HEK293 (cell line): ENCODE data around the gene PDE8B.

Source experiments
- CTCF ChIA-PET: fragments of 350-600 bp; formaldehyde crosslinking; extraction: SDS; loops from one replicate; lab custom pipeline; 2021; ENCODE audit warnings: antibody characterized with exemption; lab: Yijun Ruan, JAX
- POLR2A ChIA-PET: fragments of 300-600 bp; formaldehyde crosslinking; extraction: SDS; loops from one replicate; lab custom pipeline; 2020; ENCODE audit warnings: antibody characterized with exemption, inconsistent platforms; lab: Yijun Ruan, JAX
- H3K27ac ChIP-seq: fragments of 200-500 bp; sonication (Bioruptor generic); 2 replicates; pipeline ENCODE4 v1.5.1; 2014; ENCODE audit warnings: low read depth, low read length, control low read depth, inconsistent platforms; ENCODE audit errors: extremely low read depth
- H3K36me3 ChIP-seq, 2 experiments: fragments of 200-500 bp in 1 of 2; sonication (Bioruptor generic) in 1 of 2; 1 replicate in 1 of 2; 2 replicates in 1 of 2; pipeline ENCODE4 v1.5.1; 2014 to 2017; ENCODE audit warnings: inconsistent platforms in 2 of 2, low read length in 2 of 2; ENCODE audit not compliant: control insufficient read depth in 2 of 2, insufficient read depth in 1 of 2
- H3K4me1 ChIP-seq: fragments of 200-500 bp; sonication (Bioruptor generic); 2 replicates; pipeline ENCODE4 v1.5.1; 2014; ENCODE audit warnings: mild to moderate bottlenecking, low read length, inconsistent platforms; ENCODE audit not compliant: control insufficient read depth, insufficient read depth
- H3K4me3 ChIP-seq: 2 replicates; pipeline ENCODE4 v1.5.1; 2011; ENCODE audit warnings: low read depth, mild to moderate bottlenecking, control low read depth, low read length, moderate library complexity
- H3K9me3 ChIP-seq: fragments of 200-500 bp; sonication (Bioruptor generic); 2 replicates; pipeline ENCODE4 v1.5.1; 2014; ENCODE audit warnings: low read depth, low read length, inconsistent platforms; ENCODE audit not compliant: control insufficient read depth, insufficient read depth
- EGR2 ChIP-seq: fragments of 450-650 bp; formaldehyde crosslinking; IDR thresholded peaks from 2 replicates; pipeline ENCODE4 v1.5.1; 2016; ENCODE audit warnings: low read depth, missing biosample characterization, missing genetic modification characterization
- FEZF1 ChIP-seq: fragments of 450-650 bp; formaldehyde crosslinking; IDR thresholded peaks from 2 replicates; pipeline ENCODE4 v1.5.1; 2016; ENCODE audit warnings: missing biosample characterization, missing genetic modification characterization
- GFI1B ChIP-seq: fragments of 450-650 bp; formaldehyde crosslinking; IDR thresholded peaks from 2 replicates; pipeline ENCODE4 v1.5.1; 2016; ENCODE audit warnings: missing biosample characterization, missing genetic modification characterization
- GLI4 ChIP-seq: fragments of 450-650 bp; formaldehyde crosslinking; IDR thresholded peaks from 2 replicates; pipeline ENCODE4 v1.5.1; 2016; ENCODE audit warnings: missing biosample characterization, missing genetic modification characterization
- KLF1 ChIP-seq: fragments of 450-650 bp; formaldehyde crosslinking; IDR thresholded peaks from 2 replicates; pipeline ENCODE4 v1.5.1; 2016; ENCODE audit warnings: missing biosample characterization, missing genetic modification characterization
- KLF10 ChIP-seq: fragments of 450-650 bp; IDR thresholded peaks from 2 replicates; pipeline ENCODE4 v1.5.1; 2018; ENCODE audit warnings: missing biosample characterization, mild to moderate bottlenecking, missing genetic modification characterization
- KLF16 ChIP-seq: fragments of 450-650 bp; formaldehyde crosslinking; IDR thresholded peaks from 2 replicates; pipeline ENCODE4 v1.5.1; 2017; ENCODE audit warnings: missing biosample characterization, missing genetic modification characterization
- SCRT1 ChIP-seq: fragments of 450-650 bp; formaldehyde crosslinking; IDR thresholded peaks from 2 replicates; pipeline ENCODE4 v1.5.1; 2016; ENCODE audit warnings: missing biosample characterization, missing genetic modification characterization, borderline replicate concordance
- SETDB1 ChIP-seq: IDR thresholded peaks from one replicate; pipeline ENCODE4 v1.6.1; 2017; ENCODE audit warnings: mild to moderate bottlenecking, low read length, moderate library complexity, mixed read lengths; ENCODE audit not compliant: insufficient read length
- TCF7L2 ChIP-seq: IDR thresholded peaks from 2 replicates; pipeline ENCODE4 v1.6.1; 2011; ENCODE audit warnings: low read depth, mild to moderate bottlenecking, inconsistent platforms, low read length, moderate library complexity, borderline replicate concordance
- YY1 ChIP-seq: fragments of 450-650 bp; formaldehyde crosslinking; IDR thresholded peaks from 2 replicates; pipeline ENCODE4 v1.5.1; 2018; ENCODE audit warnings: missing biosample characterization, missing genetic modification characterization
- ZFP69B ChIP-seq: fragments of 450-650 bp; formaldehyde crosslinking; IDR thresholded peaks from 2 replicates; pipeline ENCODE4 v1.5.1; 2016; ENCODE audit warnings: missing biosample characterization, missing genetic modification characterization
- ZNF112 ChIP-seq: fragments of 450-650 bp; formaldehyde crosslinking; IDR thresholded peaks from 2 replicates; pipeline ENCODE4 v1.5.0; 2017; ENCODE audit warnings: missing biosample characterization, missing genetic modification characterization
- ZNF24 ChIP-seq: fragments of 450-650 bp; formaldehyde crosslinking; IDR thresholded peaks from 2 replicates; pipeline ENCODE4 v1.5.1; 2016; ENCODE audit warnings: missing biosample characterization, missing genetic modification characterization
- ZNF266 ChIP-seq: fragments of 450-650 bp; formaldehyde crosslinking; IDR thresholded peaks from 2 replicates; pipeline ENCODE4 v1.5.1; 2016; ENCODE audit warnings: missing biosample characterization, missing genetic modification characterization, low read depth
- ZNF341 ChIP-seq: fragments of 450-650 bp; formaldehyde crosslinking; IDR thresholded peaks from 2 replicates; pipeline ENCODE4; 2016; ENCODE audit warnings: low read depth, missing biosample characterization, missing genetic modification characterization
- ZNF366 ChIP-seq: fragments of 450-650 bp; formaldehyde crosslinking; conservative IDR thresholded peaks from 2 replicates; pipeline ENCODE4 v1.5.1; 2016; ENCODE audit warnings: missing biosample characterization, missing genetic modification characterization
- ZNF416 ChIP-seq: fragments of 450-650 bp; formaldehyde crosslinking; IDR thresholded peaks from 2 replicates; pipeline ENCODE4 v1.5.1; 2016; ENCODE audit warnings: missing biosample characterization, missing genetic modification characterization
- ZNF423 ChIP-seq: fragments of 450-650 bp; formaldehyde crosslinking; IDR thresholded peaks from 2 replicates; pipeline ENCODE4 v1.5.1; 2016; ENCODE audit warnings: missing biosample characterization, missing genetic modification characterization
- ZNF501 ChIP-seq: fragments of 450-650 bp; formaldehyde crosslinking; IDR thresholded peaks from 2 replicates; pipeline ENCODE4 v1.5.1; 2016; ENCODE audit warnings: missing biosample characterization, missing genetic modification characterization
- ZNF600 ChIP-seq: fragments of 450-650 bp; formaldehyde crosslinking; IDR thresholded peaks from 2 replicates; pipeline ENCODE4 v1.5.1; 2016; ENCODE audit warnings: missing biosample characterization, missing genetic modification characterization
- ZNF624 ChIP-seq: fragments of 450-650 bp; formaldehyde crosslinking; IDR thresholded peaks from 2 replicates; pipeline ENCODE4 v1.5.1; 2017; ENCODE audit warnings: missing biosample characterization, missing genetic modification characterization
- ZNF658 ChIP-seq: fragments of 450-650 bp; formaldehyde crosslinking; IDR thresholded peaks from 2 replicates; pipeline ENCODE4; 2016; ENCODE audit warnings: missing biosample characterization, missing genetic modification characterization
- ZNF664 ChIP-seq: fragments of 450-650 bp; formaldehyde crosslinking; IDR thresholded peaks from 2 replicates; pipeline ENCODE4 v1.5.1; 2016; ENCODE audit warnings: missing biosample characterization, missing genetic modification characterization
- TF ChIP-seq, protein P1 (sequence below): fragments of 450-650 bp; formaldehyde crosslinking; IDR thresholded peaks from 2 replicates; pipeline ENCODE4; 2016; ENCODE audit warnings: missing biosample characterization, missing genetic modification characterization
- TF ChIP-seq, protein P2 (sequence below): fragments of 450-650 bp; formaldehyde crosslinking; IDR thresholded peaks from 2 replicates; pipeline ENCODE4 v1.5.1; 2016; ENCODE audit warnings: missing biosample characterization, missing genetic modification characterization
- TF ChIP-seq, protein P3 (sequence below): fragments of 450-650 bp; formaldehyde crosslinking; IDR thresholded peaks from 2 replicates; pipeline ENCODE4 v1.5.1; 2016; ENCODE audit warnings: missing biosample characterization, missing genetic modification characterization
- TF ChIP-seq, protein P4 (sequence below): fragments of 450-650 bp; formaldehyde crosslinking; IDR thresholded peaks from 2 replicates; pipeline ENCODE4 v1.5.1; 2016; ENCODE audit warnings: missing biosample characterization, missing genetic modification characterization

PDE8B gene

DNA sequence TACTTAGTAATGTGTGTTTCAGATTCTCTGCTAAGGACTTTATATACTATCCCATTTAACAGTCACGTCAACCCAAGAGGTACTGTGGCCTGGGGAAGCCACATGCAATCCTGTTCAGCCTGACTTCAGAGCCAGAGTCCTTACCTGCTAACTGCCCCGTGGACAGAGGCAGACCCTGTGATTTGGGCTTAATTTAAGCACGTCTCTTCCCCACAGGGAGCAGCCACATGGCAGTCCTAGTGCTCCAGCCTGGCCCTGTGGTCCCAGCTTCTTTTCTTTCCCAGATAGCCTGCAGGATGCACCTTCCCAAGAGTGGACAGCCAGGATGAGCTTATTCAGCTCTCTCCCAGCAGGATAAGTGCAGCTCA lies 71.5 kb downstream of the PDE8B start:
- POLR2A ChIA-PET = no interaction called here
- H3K36me3 ChIP-seq = no peaks in the 10 kb centered on the region
- H3K4me3 ChIP-seq = no peak overlapping the region
- H3K27ac ChIP-seq = no peak overlapping the region
- TF ChIP-seq ZNF501 (tag by site-specific recombination) (no peak), KLF16 (no peak)
- TF ChIP-seq, all 188 proteins: peak for 0
- Histone ChIP-seq H3K4me1 (0 out of 2 replicates have a peak, but pooled peaks cover 4% of the 10 kb centered on the region), H3K9me3 (no peaks in the 10 kb centered on the region)
- CTCF ChIA-PET = no interaction called here

DNA sequence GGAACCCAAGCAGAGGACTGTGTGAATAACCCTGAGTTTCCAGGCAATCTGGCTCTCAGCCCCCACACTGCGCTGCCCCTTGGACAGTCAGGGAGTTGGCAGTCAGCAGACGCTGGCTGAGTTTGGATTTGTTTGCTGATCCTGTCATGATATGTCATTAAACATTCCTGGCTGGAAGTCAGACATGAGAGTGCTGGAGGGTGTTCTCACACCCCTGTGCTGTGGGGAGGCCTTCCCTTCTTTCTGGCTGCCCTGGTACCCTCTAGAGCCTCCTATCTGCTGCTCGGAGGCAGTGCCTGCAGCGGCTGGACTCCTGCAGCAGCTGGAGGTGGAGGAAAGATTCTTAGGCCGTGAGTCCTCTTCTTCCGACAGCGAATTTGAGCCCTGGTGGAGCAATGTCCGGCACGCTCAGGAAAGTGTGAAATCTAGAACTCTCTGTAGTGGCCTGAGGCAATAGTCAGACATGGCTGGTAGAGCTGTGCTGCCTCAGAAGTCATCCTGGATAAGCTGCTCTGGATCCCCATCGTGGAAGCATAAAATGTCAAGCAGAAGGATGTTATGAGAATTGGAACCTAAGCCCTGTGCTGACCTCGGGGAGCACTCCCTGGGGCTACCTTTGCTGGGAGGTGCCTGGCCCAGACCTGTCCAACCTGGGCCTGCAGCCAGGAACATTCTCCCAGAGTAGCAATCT lies 72.0 kb downstream of the PDE8B start:
- ChIA-PET POLR2A (no interaction called here), CTCF (no interaction called here)
- H3K9me3 ChIP-seq = no peaks in the 10 kb centered on the region
- no peaks in the 10 kb centered on the region for H3K36me3 ChIP-seq
- TF ChIP-seq YY1 = no peak
- TF ChIP-seq, protein P1, sequence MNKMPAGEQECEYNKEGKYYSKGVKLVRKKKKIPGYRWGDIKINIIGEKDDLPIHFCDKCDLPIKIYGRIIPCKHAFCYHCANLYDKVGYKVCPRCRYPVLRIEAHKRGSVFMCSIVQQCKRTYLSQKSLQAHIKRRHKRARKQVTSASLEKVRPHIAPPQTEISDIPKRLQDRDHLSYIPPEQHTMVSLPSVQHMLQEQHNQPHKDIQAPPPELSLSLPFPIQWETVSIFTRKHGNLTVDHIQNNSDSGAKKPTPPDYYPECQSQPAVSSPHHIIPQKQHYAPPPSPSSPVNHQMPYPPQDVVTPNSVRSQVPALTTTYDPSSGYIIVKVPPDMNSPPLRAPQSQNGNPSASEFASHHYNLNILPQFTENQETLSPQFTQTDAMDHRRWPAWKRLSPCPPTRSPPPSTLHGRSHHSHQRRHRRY (tag by site-specific recombination) = no peak
- no peak for TF ChIP-seq ZNF24 (tag by site-specific recombination)
- no peak for TF ChIP-seq ZNF416 (tag by site-specific recombination)
- TF ChIP-seq ZNF266 = no peak
- TF ChIP-seq GFI1B = no peak
- no peak for TF ChIP-seq GLI4 (tag by site-specific recombination)
- no peak for TF ChIP-seq ZNF658
- no peak for TF ChIP-seq ZNF366
- no peak for TF ChIP-seq EGR2
- no peak for TF ChIP-seq KLF10
- TF ChIP-seq TCF7L2 = no peak
- no peak for TF ChIP-seq ZNF112 (tag by site-specific recombination)
- no peak for TF ChIP-seq SCRT1 (tag by site-specific recombination)
- TF ChIP-seq ZNF341 (tag by site-specific recombination) = no peak
- TF ChIP-seq FEZF1 = no peak
- TF ChIP-seq, protein P2, sequence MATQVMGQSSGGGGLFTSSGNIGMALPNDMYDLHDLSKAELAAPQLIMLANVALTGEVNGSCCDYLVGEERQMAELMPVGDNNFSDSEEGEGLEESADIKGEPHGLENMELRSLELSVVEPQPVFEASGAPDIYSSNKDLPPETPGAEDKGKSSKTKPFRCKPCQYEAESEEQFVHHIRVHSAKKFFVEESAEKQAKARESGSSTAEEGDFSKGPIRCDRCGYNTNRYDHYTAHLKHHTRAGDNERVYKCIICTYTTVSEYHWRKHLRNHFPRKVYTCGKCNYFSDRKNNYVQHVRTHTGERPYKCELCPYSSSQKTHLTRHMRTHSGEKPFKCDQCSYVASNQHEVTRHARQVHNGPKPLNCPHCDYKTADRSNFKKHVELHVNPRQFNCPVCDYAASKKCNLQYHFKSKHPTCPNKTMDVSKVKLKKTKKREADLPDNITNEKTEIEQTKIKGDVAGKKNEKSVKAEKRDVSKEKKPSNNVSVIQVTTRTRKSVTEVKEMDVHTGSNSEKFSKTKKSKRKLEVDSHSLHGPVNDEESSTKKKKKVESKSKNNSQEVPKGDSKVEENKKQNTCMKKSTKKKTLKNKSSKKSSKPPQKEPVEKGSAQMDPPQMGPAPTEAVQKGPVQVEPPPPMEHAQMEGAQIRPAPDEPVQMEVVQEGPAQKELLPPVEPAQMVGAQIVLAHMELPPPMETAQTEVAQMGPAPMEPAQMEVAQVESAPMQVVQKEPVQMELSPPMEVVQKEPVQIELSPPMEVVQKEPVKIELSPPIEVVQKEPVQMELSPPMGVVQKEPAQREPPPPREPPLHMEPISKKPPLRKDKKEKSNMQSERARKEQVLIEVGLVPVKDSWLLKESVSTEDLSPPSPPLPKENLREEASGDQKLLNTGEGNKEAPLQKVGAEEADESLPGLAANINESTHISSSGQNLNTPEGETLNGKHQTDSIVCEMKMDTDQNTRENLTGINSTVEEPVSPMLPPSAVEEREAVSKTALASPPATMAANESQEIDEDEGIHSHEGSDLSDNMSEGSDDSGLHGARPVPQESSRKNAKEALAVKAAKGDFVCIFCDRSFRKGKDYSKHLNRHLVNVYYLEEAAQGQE (tag by site-specific recombination) = no peak
- no peak overlapping the region for H3K27ac ChIP-seq
- 0 out of 2 replicates have a peak, but pooled peaks cover 4% of the 10 kb centered on the region for H3K4me1 ChIP-seq
- H3K4me3 ChIP-seq = no peak overlapping the region

DNA sequence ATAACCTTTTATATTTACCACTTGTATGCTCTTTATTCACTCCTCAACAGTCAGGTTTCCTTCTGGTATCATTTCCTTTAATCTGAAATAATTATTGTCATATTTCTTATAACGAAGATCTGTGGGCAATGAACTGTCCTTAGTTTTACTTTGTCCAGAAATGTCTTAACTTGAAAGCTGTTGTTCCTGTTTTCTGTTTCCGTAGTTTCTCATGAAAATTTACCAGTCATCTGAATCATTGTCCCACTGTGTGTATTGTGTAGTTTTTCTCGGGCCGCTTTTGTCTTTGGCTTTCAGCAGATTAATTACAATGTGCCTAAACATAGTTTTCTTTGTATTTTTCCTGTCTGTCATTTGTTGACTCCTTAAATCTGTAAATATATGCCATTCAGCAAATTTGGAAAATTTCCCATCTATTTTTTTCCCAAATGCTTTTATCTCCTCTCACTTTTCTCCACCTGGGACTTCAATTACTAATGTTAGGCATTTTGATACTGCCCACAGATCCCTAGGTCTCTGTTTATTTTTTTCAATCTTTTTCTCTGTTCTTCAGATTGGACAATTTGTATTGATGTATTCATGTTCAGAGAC lies 74.9 kb downstream of the PDE8B start:
- Histone ChIP-seq H3K4me1 (0 out of 2 replicates have a peak, but pooled peaks cover 4% of the 10 kb centered on the region), H3K9me3 (no peaks in the 10 kb centered on the region), H3K36me3 (no peaks in the 10 kb centered on the region), H3K27ac (no peak overlapping the region), H3K4me3 (no peak overlapping the region)
- CTCF ChIA-PET = no interaction called here
- POLR2A ChIA-PET = no interaction called here
- no peak for TF ChIP-seq ZFP69B (tag by site-specific recombination)
- TF ChIP-seq, protein P3, sequence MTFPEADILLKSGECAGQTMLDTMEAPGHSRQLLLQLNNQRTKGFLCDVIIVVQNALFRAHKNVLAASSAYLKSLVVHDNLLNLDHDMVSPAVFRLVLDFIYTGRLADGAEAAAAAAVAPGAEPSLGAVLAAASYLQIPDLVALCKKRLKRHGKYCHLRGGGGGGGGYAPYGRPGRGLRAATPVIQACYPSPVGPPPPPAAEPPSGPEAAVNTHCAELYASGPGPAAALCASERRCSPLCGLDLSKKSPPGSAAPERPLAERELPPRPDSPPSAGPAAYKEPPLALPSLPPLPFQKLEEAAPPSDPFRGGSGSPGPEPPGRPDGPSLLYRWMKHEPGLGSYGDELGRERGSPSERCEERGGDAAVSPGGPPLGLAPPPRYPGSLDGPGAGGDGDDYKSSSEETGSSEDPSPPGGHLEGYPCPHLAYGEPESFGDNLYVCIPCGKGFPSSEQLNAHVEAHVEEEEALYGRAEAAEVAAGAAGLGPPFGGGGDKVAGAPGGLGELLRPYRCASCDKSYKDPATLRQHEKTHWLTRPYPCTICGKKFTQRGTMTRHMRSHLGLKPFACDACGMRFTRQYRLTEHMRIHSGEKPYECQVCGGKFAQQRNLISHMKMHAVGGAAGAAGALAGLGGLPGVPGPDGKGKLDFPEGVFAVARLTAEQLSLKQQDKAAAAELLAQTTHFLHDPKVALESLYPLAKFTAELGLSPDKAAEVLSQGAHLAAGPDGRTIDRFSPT (tag by site-specific recombination) = no peak
- TF ChIP-seq ZNF600 = no peak
- TF ChIP-seq, protein P4, sequence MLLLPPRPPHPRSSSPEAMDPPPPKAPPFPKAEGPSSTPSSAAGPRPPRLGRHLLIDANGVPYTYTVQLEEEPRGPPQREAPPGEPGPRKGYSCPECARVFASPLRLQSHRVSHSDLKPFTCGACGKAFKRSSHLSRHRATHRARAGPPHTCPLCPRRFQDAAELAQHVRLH (tag by site-specific recombination) = no peak
- no peak for TF ChIP-seq ZNF658
- TF ChIP-seq ZNF624 (tag by site-specific recombination) = no peak
- no peak for TF ChIP-seq ZNF423 (tag by site-specific recombination)
- no peak for TF ChIP-seq ZNF664 (tag by site-specific recombination)
- no peak for TF ChIP-seq SETDB1
- no peak for TF ChIP-seq KLF1
